HepG2 (cell line): ENCODE data around the gene CS. TPM values are rescaled to one million over a fixed set of nuclear protein-coding genes. Genes with fewer than 3 reads are reported as not detected.

Experiments
- ARID3A ChIP-seq: IDR thresholded peaks from 2 replicates; pipeline ENCODE4 v1.6.1; 2012; ENCODE audit warnings: low read depth, low read length, improper control_type of control experiment
- BRCA1 ChIP-seq: sonication (generic); formaldehyde crosslinking; IDR thresholded peaks from 2 replicates; pipeline ENCODE4 v1.4.0; 2020; ENCODE audit warnings: missing genetic modification reagents
- ELF4 ChIP-seq: sonication (generic); formaldehyde crosslinking; IDR thresholded peaks from 2 replicates; pipeline ENCODE4 v1.5.0; 2020; ENCODE audit warnings: missing genetic modification reagents, mild to moderate bottlenecking, moderate library complexity, borderline replicate concordance
- ETV6 ChIP-seq: sonication (generic); formaldehyde crosslinking; conservative IDR thresholded peaks from 2 replicates; pipeline ENCODE4 v1.4.0; 2020; ENCODE audit warnings: missing genetic modification reagents
- HBP1 ChIP-seq: IDR thresholded peaks from 2 replicates; pipeline ENCODE4 v1.6.1; 2016; ENCODE audit warnings: low read depth, control low read depth
- IKZF1 ChIP-seq: fragments of 450-650 bp; IDR thresholded peaks from 2 replicates; pipeline ENCODE4 v1.7.1; 2016
- MEIS2 ChIP-seq: sonication (generic); formaldehyde crosslinking; IDR thresholded peaks from 2 replicates; pipeline ENCODE4 v1.9.0; 2021; ENCODE audit warnings: mild to moderate bottlenecking, missing genetic modification reagents
- NCOA2 ChIP-seq: sonication (generic); formaldehyde crosslinking; IDR thresholded peaks from 2 replicates; pipeline ENCODE4 v1.8.0; 2022; ENCODE audit warnings: inconsistent platforms
- PAX8 ChIP-seq: sonication (generic); formaldehyde crosslinking; IDR thresholded peaks from 2 replicates; pipeline ENCODE4 v1.8.0; 2022; ENCODE audit warnings: mild to moderate bottlenecking, missing genetic modification reagents, borderline replicate concordance
- PRDM15 ChIP-seq: sonication (generic); formaldehyde crosslinking; IDR thresholded peaks from 2 replicates; pipeline ENCODE4 v1.4.0; 2020; ENCODE audit warnings: missing genetic modification reagents
- RBM22 ChIP-seq: fragments of 200-400 bp; formaldehyde crosslinking; optimal IDR thresholded peaks from 2 replicates; pipeline ENCODE3; 2017; ENCODE audit warnings: mild to moderate bottlenecking, low read length, moderate library complexity
- ZBTB21 ChIP-seq: sonication (generic); formaldehyde crosslinking; IDR thresholded peaks from 2 replicates; pipeline ENCODE4 v1.4.0; 2020; ENCODE audit warnings: missing genetic modification reagents
- ZNF276 ChIP-seq: sonication (generic); formaldehyde crosslinking; IDR thresholded peaks from 2 replicates; pipeline ENCODE4 v1.4.0; 2020; ENCODE audit warnings: mild to moderate bottlenecking, low read depth, missing genetic modification reagents
- ZNF639 ChIP-seq: conservative IDR thresholded peaks from 2 replicates; pipeline ENCODE4 v1.6.1; 2018; ENCODE audit warnings: missing genetic modification reagents
- ZNF652 ChIP-seq: IDR thresholded peaks from 2 replicates; pipeline ENCODE4 v1.6.1; 2016; ENCODE audit warnings: low read depth, borderline replicate concordance
- ZNF761 ChIP-seq: sonication (generic); formaldehyde crosslinking; conservative IDR thresholded peaks from 2 replicates; pipeline ENCODE4 v1.4.0; 2020; ENCODE audit warnings: mild to moderate bottlenecking, missing genetic modification reagents
- ZNF841 ChIP-seq: sonication (generic); formaldehyde crosslinking; IDR thresholded peaks from 2 replicates; pipeline ENCODE4 v1.8.1; 2023; ENCODE audit warnings: missing genetic modification reagents, borderline replicate concordance
- polyA plus RNA-seq, 8 experiments: library from polyadenylated mRNA; depleted of rRNA in 3 of 8; stranded (reverse) in 7 of 8; unstranded in 1 of 8; fragments of >200 nt; fragmentation: Illumina TruSeq in 4 of 8; extraction: Trizol in 4 of 8; gene quantifications; 2 replicates each; pipeline versions ENCODE4 v1.2.1 to v1.2.3, GENCODE V29; 2011 to 2016; ENCODE audit warnings: low read depth in 4 of 8, missing spikeins in 1 of 8, mixed read lengths in 1 of 8; ENCODE audit not compliant: insufficient read depth in 1 of 8
- total RNA-seq, 5 experiments: library from RNA; depleted of rRNA; stranded (reverse); fragments of >200 nt; fragmentation: Illumina TruSeq; extraction: Trizol; gene quantifications; 2 replicates each; pipeline ENCODE4 v1.2.3, GENCODE V29; 2016; ENCODE audit warnings: low read depth in 1 of 5

CS gene
- total and polyA plus RNA-seq, 2 of the 13 experiments (the other 11 are each of a cell fraction or from before 2014, with no cell fraction given) = 173 to 175 TPM

- TF ChIP-seq ZBTB21 (CRISPR knock-in tag) = peak; percentile 66
- TF ChIP-seq ZNF639 (CRISPR knock-in tag) = peak; percentile 66
- TF ChIP-seq PAX8 (CRISPR knock-in tag) = no peak
- peak; percentile 21; the same call in 1 of the 2 replicates for TF ChIP-seq NCOA2
- no peak; the same call in 1 of the 2 replicates for TF ChIP-seq ZNF761
- TF ChIP-seq HBP1 (CRISPR knock-in tag) = no peak
- no peak for TF ChIP-seq ETV6 (CRISPR knock-in tag)
- TF ChIP-seq ZNF841 (CRISPR knock-in tag) = no peak
- TF ChIP-seq RBM22 = no peak
- TF ChIP-seq ZNF652 = peak; percentile 66
- no peak for TF ChIP-seq ELF4 (CRISPR knock-in tag)
- no peak for TF ChIP-seq MEIS2 (CRISPR knock-in tag)
- TF ChIP-seq ZNF276 (CRISPR knock-in tag) = 0 out of 2 replicates have a peak, but pooled peaks have one; percentile 62
- TF ChIP-seq PRDM15 (CRISPR knock-in tag) = no peak
- no peak for TF ChIP-seq IKZF1
- peak; percentile 90 for TF ChIP-seq BRCA1 (CRISPR knock-in tag)
- no peak for TF ChIP-seq ARID3A
Observed at GRCh38 chr12:56221757-56222530, 78.2 kb downstream of the CS start, which contains the start of gene RNF41 (continued).
